Testis (tissue), 3 donors: ENCODE results near the gene GSTM1. TPM values are rescaled to one million over a fixed set of nuclear protein-coding genes. Genes with fewer than 3 reads are reported as not detected.
"Not testable (repeated sequence)": the region's sequence is repeated elsewhere in the genome, so short reads cannot be mapped to it uniquely, and the experiment has no call there.

ENCODE experiments used
- DNase-seq: peaks from one replicate; pipeline ENCODE4 v3.0.0-alpha.2; 2019
- H3K27ac ChIP-seq, 2 donors: fragments of 200-600 bp; sonication (generic); one replicate each; pipeline ENCODE4 v1.5.1; 2019
- H3K27me3 ChIP-seq: fragments of 200-600 bp; sonication (generic); one replicate; pipeline ENCODE4 v1.5.1; 2019
- H3K36me3 ChIP-seq: fragments of 200-600 bp; sonication (generic); one replicate; pipeline ENCODE4 v1.5.1; 2017; ENCODE audit warnings: low read depth; ENCODE audit errors: missing control alignments
- H3K4me1 ChIP-seq: fragments of 200-600 bp; sonication (generic); one replicate; pipeline ENCODE4 v1.5.1; 2019
- H3K4me3 ChIP-seq, 2 donors: fragments of 200-600 bp; sonication (generic); one replicate each; pipeline ENCODE4 v1.5.1; 2017 to 2019
- H3K9me3 ChIP-seq: fragments of 200-600 bp; sonication (generic); one replicate; pipeline ENCODE4 v1.5.1; 2017
- CTCF ChIP-seq, 3 experiments: fragments of 450-650 bp in 2 of 3; fragments of 200-600 bp in 1 of 3; sonication (generic) in 1 of 3; IDR thresholded peaks; one replicate each; pipeline ENCODE4 v1.5.1; 2016 to 2019; ENCODE audit warnings: antibody characterized with exemption in 3 of 3, mild to moderate bottlenecking in 2 of 3, moderate library complexity in 1 of 3
- POLR2A ChIP-seq: fragments of 450-650 bp; IDR thresholded peaks from one replicate; pipeline ENCODE4 v1.6.1; 2017; ENCODE audit warnings: antibody characterized with exemption, mild to moderate bottlenecking, moderate library complexity
- WGBS, 2 donors: methylation state at CpG; one replicate each; pipeline ENCODE4 v1.1.5; 2018; 5-methylcytosine and 5-hydroxymethylcytosine counted together
- intact Hi-C: fragments of 100-400 bp; cut with DNase I; formaldehyde crosslinking; loops from one replicate; pipeline ENCODE4 v1.15.1; 2023; ENCODE audit warnings: low total_unique reads
- polyA plus RNA-seq: library from polyadenylated mRNA; stranded (reverse); fragments of 350-450 nt; fragmentation: Illumina TruSeq; extraction: RNeasy Lipid Tissue Mini Kit (QIAGEN cat#74804); gene quantifications from one replicate; pipeline ENCODE4 v1.2.3, GENCODE V29; 2014; ENCODE audit warnings: low read depth, low replicate concordance; ENCODE audit not compliant: insufficient read depth
- total RNA-seq, 2 donors: library from RNA; depleted of rRNA; stranded (reverse); fragments of >200 nt; gene quantifications; one replicate each; pipeline ENCODE4 v1.2.3, GENCODE V29; 2016

GSTM1 gene
- total and polyA plus RNA-seq, 3 donors from 2014 or later = not detected

- intact Hi-C loops = no loop called here
- TF ChIP-seq CTCF (IDR thresholded peaks at IDR 0.05) (no peak), POLR2A (no peak)
- Histone ChIP-seq H3K27ac (no peak overlapping the region), H3K27me3 (no peaks in the 10 kb centered on the region), H3K4me3 (no peak overlapping the region), H3K9me3 (no peaks in the 10 kb centered on the region), H3K4me1 (peaks cover 10% of the 10 kb centered on the region), H3K36me3 (no peaks in the 10 kb centered on the region)
- no peak for DNase-seq
- WGBS, 2 donors = 72 to 73% methylated on average over 17 to 22 of the region's 22 CpGs
Observed at GRCh38 chr1:109669246-109669948, 18.2 kb upstream of the GSTM1 start.

GRCh38 chr1:109669949-109670302 is 17.7 kb upstream of the GSTM1 start:
- H3K4me1 ChIP-seq = peaks cover 10% of the 10 kb centered on the region
- intact Hi-C loops, H3K36me3 ChIP-seq, DNase-seq, H3K27ac ChIP-seq, H3K9me3 ChIP-seq, H3K4me3 ChIP-seq, H3K27me3 ChIP-seq: not testable (repeated sequence)
- WGBS, 2 donors = 77 to 83% methylated on average over 5 of the region's 5 CpGs

- Histone ChIP-seq H3K4me1 (peaks cover 10% of the 10 kb centered on the region), H3K9me3 (no peaks in the 10 kb centered on the region), H3K36me3 (no peaks in the 10 kb centered on the region), H3K27ac (no peak overlapping the region), H3K4me3 (no peak overlapping the region), H3K27me3 (no peaks in the 10 kb centered on the region)
- no peak for TF ChIP-seq POLR2A
- no peak for TF ChIP-seq CTCF (IDR thresholded peaks at IDR 0.05)
- WGBS, 2 donors = 90 to 93% methylated on average over 5 of the region's 5 CpGs
- DNase-seq = no peak
- intact Hi-C loops = no loop called here
Observed at GRCh38 chr1:109671067-109671466, 16.6 kb upstream of the GSTM1 start.

GRCh38 chr1:109673861-109674260 is 13.8 kb upstream of the GSTM1 start:
- H3K27ac ChIP-seq, H3K9me3 ChIP-seq, H3K36me3 ChIP-seq, H3K4me3 ChIP-seq, intact Hi-C loops, H3K27me3 ChIP-seq, H3K4me1 ChIP-seq, DNase-seq: not testable (repeated sequence)
- 81 to 100% methylated on average over 2 of the region's 2 CpGs for WGBS, 2 donors

GRCh38 chr1:109676683-109677381 is 10.8 kb upstream of the GSTM1 start:
- H3K27ac ChIP-seq, H3K36me3 ChIP-seq, H3K9me3 ChIP-seq, intact Hi-C loops, H3K27me3 ChIP-seq, H3K4me3 ChIP-seq, DNase-seq, H3K4me1 ChIP-seq: not testable (repeated sequence)
- whole genome bisulfite sequencing, 2 donors = 89 to 93% methylated on average over 3 of the region's 3 CpGs

- TF ChIP-seq CTCF (IDR thresholded peaks at IDR 0.05) (no peak), POLR2A (no peak)
Observed at GRCh38 chr1:109677459-109677858, 10.2 kb upstream of the GSTM1 start.

GRCh38 chr1:109678637-109679036 is 9.0 kb upstream of the GSTM1 start:
- H3K4me3 ChIP-seq, intact Hi-C loops, H3K4me1 ChIP-seq, H3K27me3 ChIP-seq, DNase-seq, H3K9me3 ChIP-seq, H3K36me3 ChIP-seq, H3K27ac ChIP-seq: not testable (repeated sequence)
- WGBS, 2 donors = 86 to 93% methylated on average over 2 of the region's 2 CpGs

More at GRCh38 chr1:109677459-109677858, 10.2 kb upstream of the GSTM1 start:
- Histone ChIP-seq H3K4me1 (no peaks in the 10 kb centered on the region), H3K27ac (no peak overlapping the region), H3K9me3 (no peaks in the 10 kb centered on the region), H3K27me3 (no peaks in the 10 kb centered on the region), H3K36me3 (no peaks in the 10 kb centered on the region), H3K4me3 (no peak overlapping the region)
- no peak for DNase-seq
- intact Hi-C loops = no loop called here
- WGBS, 2 donors = 80 to 85% methylated on average over 3 of the region's 3 CpGs

- H3K9me3 ChIP-seq, H3K27ac ChIP-seq, H3K4me1 ChIP-seq, H3K27me3 ChIP-seq, H3K36me3 ChIP-seq, DNase-seq, H3K4me3 ChIP-seq, intact Hi-C loops: not testable (repeated sequence)
- no CpG with 5 or more reads among the region's 6 CpGs for WGBS, 2 donors
Observed at GRCh38 chr1:109684777-109685176, 2.8 kb upstream of the GSTM1 start.

- H3K27me3 ChIP-seq, intact Hi-C loops, DNase-seq, H3K4me1 ChIP-seq, H3K36me3 ChIP-seq, H3K9me3 ChIP-seq, H3K27ac ChIP-seq, H3K4me3 ChIP-seq: not testable (repeated sequence)
- WGBS, 2 donors = no CpG with 5 or more reads among the region's 1 CpG
Observed at GRCh38 chr1:109685399-109685798, 2.2 kb upstream of the GSTM1 start.
